A673 (cell line): ENCODE measurements around the gene DPP7. TPM values are rescaled to one million over a fixed set of nuclear protein-coding genes. Genes with fewer than 3 reads are reported as not detected.

Experiments
- BruUV-seq: library from RNA; stranded (reverse); fragments of 400-500 nt; replicated peaks from 2 replicates; lab custom pipeline; 2021; lab: Mats Ljungman, UMichigan
- CTCF ChIA-PET: fragments of 300-600 bp; sonication (Branson Sonifier 250); formaldehyde crosslinking; loops from one replicate; lab custom pipeline; 2022; ENCODE audit warnings: antibody characterized with exemption; lab: Charles Lee
- POLR2A ChIA-PET: fragments of 300-600 bp; sonication (Branson Sonifier 250); formaldehyde crosslinking; loops from one replicate; lab custom pipeline; 2022; ENCODE audit warnings: antibody characterized with exemption; ENCODE audit not compliant: low non-redundant PET; lab: Charles Lee
- DNase-seq: peaks from one replicate; pipeline ENCODE4 v3.0.0-alpha.2; 2015; ENCODE audit warnings: low spot score
- H3K27ac ChIP-seq: fragments of 200-600 bp; sonication (generic); 2 replicates; pipeline ENCODE4 v1.5.1; 2016; ENCODE audit warnings: mixed run types, low read depth, mild to moderate bottlenecking, mixed read lengths, antibody characterized with exemption, low read length; ENCODE audit not compliant: poor library complexity, severe bottlenecking
- H3K27me3 ChIP-seq: fragments of 200-600 bp; sonication (generic); replicated peaks from 2 replicates; pipeline ENCODE4 v1.6.1; 2017; ENCODE audit warnings: mixed run types, low read depth, mild to moderate bottlenecking, mixed read lengths, antibody characterized with exemption, low read length; ENCODE audit not compliant: insufficient read depth, poor library complexity
- H3K36me3 ChIP-seq: fragments of 200-600 bp; sonication (generic); 2 replicates; pipeline ENCODE4 v1.6.1; 2016; ENCODE audit warnings: mixed run types, mild to moderate bottlenecking, mixed read lengths, antibody characterized with exemption, low read length; ENCODE audit not compliant: insufficient read depth, poor library complexity, severe bottlenecking
- H3K4me1 ChIP-seq: fragments of 200-600 bp; sonication (generic); 2 replicates; pipeline ENCODE4 v1.6.1; 2017; ENCODE audit warnings: mixed run types, mild to moderate bottlenecking, mixed read lengths, antibody characterized with exemption, low read length; ENCODE audit not compliant: insufficient read depth, poor library complexity, severe bottlenecking
- H3K4me3 ChIP-seq: fragments of 200-600 bp; sonication (generic); 2 replicates; pipeline ENCODE4 v1.5.1; 2016; ENCODE audit warnings: low read depth, mixed run types, mild to moderate bottlenecking, mixed read lengths, low read length; ENCODE audit not compliant: poor library complexity, severe bottlenecking
- H3K9me3 ChIP-seq: fragments of 200-600 bp; sonication (generic); 2 replicates; pipeline ENCODE4 v1.6.1; 2016; ENCODE audit warnings: mixed run types, low read depth, mild to moderate bottlenecking, mixed read lengths, antibody characterized with exemption, low read length; ENCODE audit not compliant: poor library complexity, severe bottlenecking
- EZH2 ChIP-seq: fragments of 200-600 bp; sonication (generic); IDR thresholded peaks from 2 replicates; pipeline ENCODE4 v1.6.1; 2017; ENCODE audit warnings: borderline replicate concordance, low read depth, mild to moderate bottlenecking, mixed read lengths, antibody characterized with exemption, low read length; ENCODE audit not compliant: poor library complexity, severe bottlenecking
- intact Hi-C: fragments of 100-400 bp; cut with micrococcal nuclease; formaldehyde crosslinking; loops from one replicate; pipeline ENCODE4 v1.10.0; 2022; ENCODE audit not compliant: unreplicated experiment
- total RNA-seq: library from RNA; stranded (reverse); gene quantifications from 2 replicates; pipeline ENCODE4 v1.2.3, GENCODE V29; 2021
- TF ChIP-seq, protein P1 (sequence below): fragments of 300-800, 200-600 bp; sonication (generic); conservative IDR thresholded peaks from 2 replicates; pipeline ENCODE4 v1.5.1; 2017; ENCODE audit warnings: low read depth, mild to moderate bottlenecking, antibody characterized with exemption, low read length, moderate library complexity, mixed read lengths

Gene DPP7
- total RNA-seq, 1 experiment from 2014 or later, result 120 TPM

DNA sequence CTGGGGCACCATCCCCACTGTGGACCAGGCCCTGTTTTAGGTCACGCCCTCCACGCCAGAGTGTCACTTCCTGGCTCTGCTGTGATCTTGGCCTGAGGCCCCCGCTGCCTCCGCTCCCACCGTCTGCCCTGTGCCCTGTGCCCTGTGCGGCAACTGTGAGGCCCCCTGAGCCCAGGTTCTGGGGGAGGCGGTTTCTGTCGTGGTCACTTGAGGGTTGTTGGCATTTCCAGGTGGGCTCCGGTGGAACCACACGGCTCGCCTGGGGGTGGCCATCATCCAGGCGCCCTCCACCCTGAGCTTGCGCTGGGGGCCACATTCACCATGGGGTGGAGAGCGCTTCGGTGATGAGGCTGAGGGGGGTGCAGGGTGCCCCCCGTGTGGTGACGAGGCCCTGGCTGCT lies 6.6 kb downstream of the DPP7 start:
- Histone ChIP-seq H3K36me3 (peaks cover 46% of the 10 kb centered on the region), H3K27ac (no peak overlapping the region), H3K4me1 (no peaks in the 10 kb centered on the region), H3K27me3 (no peaks in the 10 kb centered on the region), H3K9me3 (peaks cover 4% of the 10 kb centered on the region), H3K4me3 (no peak overlapping the region)
- TF ChIP-seq EZH2, result no peak
- TF ChIP-seq, protein P1, sequence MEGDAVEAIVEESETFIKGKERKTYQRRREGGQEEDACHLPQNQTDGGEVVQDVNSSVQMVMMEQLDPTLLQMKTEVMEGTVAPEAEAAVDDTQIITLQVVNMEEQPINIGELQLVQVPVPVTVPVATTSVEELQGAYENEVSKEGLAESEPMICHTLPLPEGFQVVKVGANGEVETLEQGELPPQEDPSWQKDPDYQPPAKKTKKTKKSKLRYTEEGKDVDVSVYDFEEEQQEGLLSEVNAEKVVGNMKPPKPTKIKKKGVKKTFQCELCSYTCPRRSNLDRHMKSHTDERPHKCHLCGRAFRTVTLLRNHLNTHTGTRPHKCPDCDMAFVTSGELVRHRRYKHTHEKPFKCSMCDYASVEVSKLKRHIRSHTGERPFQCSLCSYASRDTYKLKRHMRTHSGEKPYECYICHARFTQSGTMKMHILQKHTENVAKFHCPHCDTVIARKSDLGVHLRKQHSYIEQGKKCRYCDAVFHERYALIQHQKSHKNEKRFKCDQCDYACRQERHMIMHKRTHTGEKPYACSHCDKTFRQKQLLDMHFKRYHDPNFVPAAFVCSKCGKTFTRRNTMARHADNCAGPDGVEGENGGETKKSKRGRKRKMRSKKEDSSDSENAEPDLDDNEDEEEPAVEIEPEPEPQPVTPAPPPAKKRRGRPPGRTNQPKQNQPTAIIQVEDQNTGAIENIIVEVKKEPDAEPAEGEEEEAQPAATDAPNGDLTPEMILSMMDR, result no peak
- BruUV-seq, result no TSS peak
- intact Hi-C loops, result no loop called here
- DNase-seq, result no peak
- ChIA-PET POLR2A (no interaction called here), CTCF (no interaction called here)

DNA sequence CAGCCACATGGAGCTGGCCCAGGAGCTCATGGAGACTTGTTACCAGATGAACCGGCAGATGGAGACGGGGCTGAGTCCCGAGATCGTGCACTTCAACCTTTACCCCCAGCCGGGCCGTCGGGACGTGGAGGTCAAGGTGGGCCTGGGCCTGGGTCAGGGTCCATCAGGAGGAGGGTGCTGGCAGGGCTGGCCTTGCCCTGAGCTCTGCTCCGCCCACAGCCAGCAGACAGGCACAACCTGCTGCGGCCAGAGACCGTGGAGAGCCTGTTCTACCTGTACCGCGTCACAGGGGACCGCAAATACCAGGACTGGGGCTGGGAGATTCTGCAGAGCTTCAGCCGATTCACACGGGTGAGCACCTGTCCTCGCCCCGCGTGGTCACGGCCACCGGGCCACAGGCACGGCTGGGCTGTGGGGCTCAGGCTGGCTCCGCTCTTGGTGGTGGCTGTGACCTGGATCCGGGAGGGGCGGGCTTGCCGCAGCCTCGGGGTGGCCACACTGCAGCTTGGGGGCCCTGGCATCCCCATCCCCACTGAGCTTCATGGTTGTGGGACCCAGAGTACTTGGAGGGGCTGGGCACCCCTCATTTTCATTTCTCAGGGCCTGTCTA lies 7.1 kb downstream of the DPP7 start:
- Histone ChIP-seq H3K27ac (no peak overlapping the region), H3K4me1 (no peaks in the 10 kb centered on the region), H3K27me3 (no peaks in the 10 kb centered on the region), H3K4me3 (no peak overlapping the region), H3K9me3 (peaks cover 10% of the 10 kb centered on the region), H3K36me3 (peaks cover 46% of the 10 kb centered on the region)
- POLR2A ChIA-PET, result no interaction called here
- TF ChIP-seq EZH2, result no peak
- TF ChIP-seq, protein P1, result no peak
- BruUV-seq, result no TSS peak
- no peak for DNase-seq
- CTCF ChIA-PET, result no interaction called here
- intact Hi-C loops, result no loop called here

DNA sequence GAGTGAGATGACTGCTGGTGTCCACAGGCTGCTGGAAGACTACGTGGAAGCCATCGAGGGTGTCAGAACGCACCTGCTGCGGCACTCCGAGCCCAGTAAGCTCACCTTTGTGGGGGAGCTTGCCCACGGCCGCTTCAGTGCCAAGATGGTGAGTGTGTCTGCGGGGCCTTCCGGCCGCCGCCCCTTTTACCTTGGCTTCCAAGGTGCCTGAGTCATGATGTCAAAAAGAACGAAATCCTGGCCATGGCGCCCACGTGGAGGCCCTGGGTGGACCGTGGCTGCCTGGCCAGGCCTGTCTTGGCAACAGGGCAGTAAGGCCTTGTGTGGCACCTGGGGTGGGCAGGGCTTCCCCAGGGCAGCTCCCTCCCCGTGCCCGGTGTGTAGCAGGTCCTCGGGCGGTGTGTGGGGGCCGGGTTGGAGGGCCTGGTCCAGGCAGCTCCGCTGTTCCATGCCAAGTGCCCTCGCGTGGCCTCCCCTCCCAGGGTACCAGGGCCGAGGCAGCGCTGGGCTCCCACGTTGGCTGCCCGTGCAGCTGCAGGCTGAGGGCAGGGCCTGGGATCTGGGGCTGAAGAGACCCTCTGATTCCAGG lies 7.8 kb downstream of the DPP7 start:
- peaks cover 15% of the 10 kb centered on the region for H3K9me3 ChIP-seq
- ChIA-PET POLR2A (no interaction called here), CTCF (no interaction called here)
- H3K27ac ChIP-seq, result no peak overlapping the region
- TF ChIP-seq, protein P1, result no peak
- TF ChIP-seq EZH2, result no peak
- peaks cover 47% of the 10 kb centered on the region for H3K36me3 ChIP-seq
- DNase-seq, result no peak
- H3K4me1 ChIP-seq, result no peaks in the 10 kb centered on the region
- BruUV-seq, result no TSS peak
- intact Hi-C loops, result no loop called here
- H3K27me3 ChIP-seq, result no peaks in the 10 kb centered on the region
- H3K4me3 ChIP-seq, result no peak overlapping the region
